GM12878 (cell line): ENCODE data around the gene CFAP52. TPM values are rescaled to one million over a fixed set of nuclear protein-coding genes. Genes with fewer than 3 reads are reported as not detected.

Experiments
- ASH2L ChIP-seq: fragments of 300-600, 200-600 bp; sonication (generic); IDR thresholded peaks from 2 replicates; pipeline ENCODE4 v1.6.1; 2017; ENCODE audit warnings: low read depth, mild to moderate bottlenecking, borderline replicate concordance
- ATF3 ChIP-seq: IDR thresholded peaks from 2 replicates; pipeline ENCODE4 v1.6.1; 2011; ENCODE audit warnings: low read depth, mild to moderate bottlenecking, low read length, moderate library complexity, borderline replicate concordance; ENCODE audit errors: extremely low read depth
- BHLHE40 ChIP-seq, 2 experiments: fragments of 450-650 bp in 1 of 2; IDR thresholded peaks; 2 replicates each; pipeline ENCODE4 v1.6.1; 2011 to 2017; ENCODE audit warnings: low read depth in 2 of 2, borderline replicate concordance in 1 of 2, improper control_type of control experiment in 1 of 2, low read length in 1 of 2, mild to moderate bottlenecking in 1 of 2
- BRCA1 ChIP-seq: IDR thresholded peaks from 2 replicates; pipeline ENCODE4 v1.6.1; 2011; ENCODE audit warnings: low read depth, low read length, improper control_type of control experiment
- CHD1 ChIP-seq: IDR thresholded peaks from 2 replicates; pipeline ENCODE4 v1.6.1; 2012; ENCODE audit warnings: low read depth, low read length, improper control_type of control experiment
- E2F4 ChIP-seq: IDR thresholded peaks from 2 replicates; pipeline ENCODE4 v1.6.1; 2012; ENCODE audit warnings: low read depth, low read length, improper control_type of control experiment
- EED ChIP-seq: sonication (generic); IDR thresholded peaks from 2 replicates; pipeline ENCODE4 v1.6.1; 2016; ENCODE audit warnings: antibody characterized with exemption, low read depth
- EGR1 ChIP-seq, 2 experiments: IDR thresholded peaks; 1 replicate in 1 of 2; 2 replicates in 1 of 2; pipeline ENCODE4 v1.6.1; 2011 to 2012; ENCODE audit warnings: low read depth in 2 of 2, low read length in 2 of 2, borderline replicate concordance in 1 of 2, mild to moderate bottlenecking in 1 of 2, moderate library complexity in 1 of 2
- FOXK2 ChIP-seq: fragments of 450-650 bp; IDR thresholded peaks from 2 replicates; pipeline ENCODE4 v1.6.1; 2017; ENCODE audit warnings: mild to moderate bottlenecking, moderate library complexity
- MYB ChIP-seq: fragments of 150-350 bp; IDR thresholded peaks from 2 replicates; pipeline ENCODE4 v1.6.1; 2014; ENCODE audit warnings: mild to moderate bottlenecking, low read depth, low read length, borderline replicate concordance
- NBN ChIP-seq: fragments of 450-650 bp; IDR thresholded peaks from 2 replicates; pipeline ENCODE4 v1.6.1; 2016
- POU2F2 ChIP-seq: IDR thresholded peaks from 3 replicates; pipeline ENCODE4 v1.6.1; 2011; ENCODE audit warnings: low read depth, mild to moderate bottlenecking, low read length, borderline replicate concordance
- SIN3A ChIP-seq: IDR thresholded peaks from 2 replicates; pipeline ENCODE4 v1.6.1; 2012; ENCODE audit warnings: low read depth, low read length, improper control_type of control experiment
- SIX5 ChIP-seq: IDR thresholded peaks from 2 replicates; pipeline ENCODE4 v1.6.1; 2011; ENCODE audit warnings: mild to moderate bottlenecking, low read depth, low read length, moderate library complexity; ENCODE audit not compliant: severe bottlenecking
- SUPT20H ChIP-seq: IDR thresholded peaks from 2 replicates; pipeline ENCODE4 v1.6.1; 2011; ENCODE audit warnings: low read depth, mild to moderate bottlenecking, low read length, moderate library complexity, borderline replicate concordance; ENCODE audit not compliant: control insufficient read depth
- YBX1 ChIP-seq: fragments of 450-650 bp; IDR thresholded peaks from 2 replicates; pipeline ENCODE4 v1.6.1; 2016; ENCODE audit warnings: antibody characterized with exemption
- ZNF24 ChIP-seq: fragments of 450-650 bp; IDR thresholded peaks from 2 replicates; pipeline ENCODE4 v1.6.1; 2017; ENCODE audit warnings: antibody characterized with exemption, mild to moderate bottlenecking
- polyA plus RNA-seq, 11 experiments: library from polyadenylated mRNA; depleted of rRNA in 4 of 11; unstranded in 6 of 11; stranded (reverse) in 5 of 11; fragments of >200 nt; fragmentation: Nextera tagmentation in 4 of 11; fragmentation: Illumina TruSeq in 1 of 11; extraction: Ambion mirVana in 4 of 11; extraction: Trizol in 1 of 11; gene quantifications; 1 replicate in 1 of 11; 2 replicates in 10 of 11; pipeline versions ENCODE4 v1.2.1 to v1.2.3, GENCODE V29; 2011 to 2016; ENCODE audit warnings: inconsistent platforms in 2 of 11, missing spikeins in 2 of 11, low read depth in 1 of 11
- total RNA-seq, 4 experiments: library from RNA; depleted of rRNA in 3 of 4; stranded (reverse); fragments of >200 nt in 3 of 4; fragmentation: Illumina TruSeq in 1 of 4; extraction: Trizol in 1 of 4; gene quantifications; 2 replicates each; pipeline versions ENCODE4 v1.2.1 to v1.2.3, GENCODE V29; 2013 to 2021
- TF ChIP-seq, protein P1 (sequence below): fragments of 150-350 bp; IDR thresholded peaks from 2 replicates; pipeline ENCODE4 v1.6.1; 2016; ENCODE audit warnings: low read depth, low read length
- TF ChIP-seq, protein P2 (sequence below): fragments of 450-650 bp; IDR thresholded peaks from 2 replicates; pipeline ENCODE4 v1.6.1; 2017; ENCODE audit warnings: mild to moderate bottlenecking, low read depth, inconsistent platforms; ENCODE audit not compliant: poor library complexity, severe bottlenecking

Gene CFAP52
- total and polyA plus RNA-seq, 10 of the 15 experiments (the other 5 are each of a cell fraction or from before 2014, with no cell fraction given), result 0.05 to 0.14 TPM; not detected in 8

DNA sequence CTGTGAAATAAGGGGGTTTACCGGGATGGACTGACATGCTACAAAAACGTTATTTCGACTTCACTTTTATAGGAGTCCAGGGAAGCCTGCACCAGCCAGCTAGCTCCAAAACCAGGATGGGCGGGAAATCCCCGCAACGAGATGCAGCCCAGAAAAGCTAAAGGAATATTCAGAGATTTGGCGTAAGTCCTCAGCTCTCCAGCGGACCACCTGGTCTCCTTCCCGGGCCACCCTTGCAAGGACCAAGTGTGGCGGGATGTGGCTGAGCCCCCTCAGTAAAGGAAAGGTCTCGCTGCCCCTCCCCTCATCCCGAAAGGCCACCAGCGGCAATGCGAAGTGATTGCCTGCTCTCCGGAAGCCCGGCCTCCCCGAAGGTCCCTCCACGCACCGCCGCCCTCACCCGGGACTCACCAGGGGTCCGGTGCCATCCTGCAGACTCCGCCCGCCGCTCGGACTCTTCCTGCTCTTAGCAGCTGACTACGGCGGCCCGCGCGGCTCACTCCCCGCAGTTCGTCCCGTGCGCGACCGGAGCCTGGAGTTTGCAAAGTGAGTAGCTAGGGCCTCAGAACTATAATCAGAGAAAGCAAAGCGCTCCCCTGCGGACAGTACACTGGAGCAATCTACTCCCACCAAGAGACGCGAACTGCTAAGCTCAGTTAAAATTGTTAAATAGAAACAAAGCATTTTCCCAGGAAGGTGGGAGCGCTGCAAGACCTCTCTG lies 901 bp upstream of the CFAP52 start, which contains the start of gene STX8 (continued):
- no peak for TF ChIP-seq EED
- no peak for TF ChIP-seq ASH2L
- TF ChIP-seq, protein P1, sequence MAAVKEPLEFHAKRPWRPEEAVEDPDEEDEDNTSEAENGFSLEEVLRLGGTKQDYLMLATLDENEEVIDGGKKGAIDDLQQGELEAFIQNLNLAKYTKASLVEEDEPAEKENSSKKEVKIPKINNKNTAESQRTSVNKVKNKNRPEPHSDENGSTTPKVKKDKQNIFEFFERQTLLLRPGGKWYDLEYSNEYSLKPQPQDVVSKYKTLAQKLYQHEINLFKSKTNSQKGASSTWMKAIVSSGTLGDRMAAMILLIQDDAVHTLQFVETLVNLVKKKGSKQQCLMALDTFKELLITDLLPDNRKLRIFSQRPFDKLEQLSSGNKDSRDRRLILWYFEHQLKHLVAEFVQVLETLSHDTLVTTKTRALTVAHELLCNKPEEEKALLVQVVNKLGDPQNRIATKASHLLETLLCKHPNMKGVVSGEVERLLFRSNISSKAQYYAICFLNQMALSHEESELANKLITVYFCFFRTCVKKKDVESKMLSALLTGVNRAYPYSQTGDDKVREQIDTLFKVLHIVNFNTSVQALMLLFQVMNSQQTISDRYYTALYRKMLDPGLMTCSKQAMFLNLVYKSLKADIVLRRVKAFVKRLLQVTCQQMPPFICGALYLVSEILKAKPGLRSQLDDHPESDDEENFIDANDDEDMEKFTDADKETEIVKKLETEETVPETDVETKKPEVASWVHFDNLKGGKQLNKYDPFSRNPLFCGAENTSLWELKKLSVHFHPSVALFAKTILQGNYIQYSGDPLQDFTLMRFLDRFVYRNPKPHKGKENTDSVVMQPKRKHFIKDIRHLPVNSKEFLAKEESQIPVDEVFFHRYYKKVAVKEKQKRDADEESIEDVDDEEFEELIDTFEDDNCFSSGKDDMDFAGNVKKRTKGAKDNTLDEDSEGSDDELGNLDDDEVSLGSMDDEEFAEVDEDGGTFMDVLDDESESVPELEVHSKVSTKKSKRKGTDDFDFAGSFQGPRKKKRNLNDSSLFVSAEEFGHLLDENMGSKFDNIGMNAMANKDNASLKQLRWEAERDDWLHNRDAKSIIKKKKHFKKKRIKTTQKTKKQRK, result no peak
- no peak for TF ChIP-seq SUPT20H
- TF ChIP-seq FOXK2, result no peak
- no peak; the same call in 2 of the 3 replicates for TF ChIP-seq POU2F2
- TF ChIP-seq SIN3A, result peak; percentile 94
- no peak for TF ChIP-seq BRCA1
- TF ChIP-seq ATF3, result no peak
- no peak for TF ChIP-seq EGR1 (IDR thresholded peaks at IDR 0.05; ENCODE audit: borderline replicate concordance in 1 of 2, low read depth in 2 of 2, low read length in 2 of 2)
- TF ChIP-seq MYB, result no peak
- TF ChIP-seq E2F4, result no peak
- no peak for TF ChIP-seq ZNF24
- TF ChIP-seq, protein P2, sequence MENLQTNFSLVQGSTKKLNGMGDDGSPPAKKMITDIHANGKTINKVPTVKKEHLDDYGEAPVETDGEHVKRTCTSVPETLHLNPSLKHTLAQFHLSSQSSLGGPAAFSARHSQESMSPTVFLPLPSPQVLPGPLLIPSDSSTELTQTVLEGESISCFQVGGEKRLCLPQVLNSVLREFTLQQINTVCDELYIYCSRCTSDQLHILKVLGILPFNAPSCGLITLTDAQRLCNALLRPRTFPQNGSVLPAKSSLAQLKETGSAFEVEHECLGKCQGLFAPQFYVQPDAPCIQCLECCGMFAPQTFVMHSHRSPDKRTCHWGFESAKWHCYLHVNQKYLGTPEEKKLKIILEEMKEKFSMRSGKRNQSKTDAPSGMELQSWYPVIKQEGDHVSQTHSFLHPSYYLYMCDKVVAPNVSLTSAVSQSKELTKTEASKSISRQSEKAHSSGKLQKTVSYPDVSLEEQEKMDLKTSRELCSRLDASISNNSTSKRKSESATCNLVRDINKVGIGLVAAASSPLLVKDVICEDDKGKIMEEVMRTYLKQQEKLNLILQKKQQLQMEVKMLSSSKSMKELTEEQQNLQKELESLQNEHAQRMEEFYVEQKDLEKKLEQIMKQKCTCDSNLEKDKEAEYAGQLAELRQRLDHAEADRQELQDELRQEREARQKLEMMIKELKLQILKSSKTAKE, result no peak
- peak; percentile 18 for TF ChIP-seq SIX5
- TF ChIP-seq CHD1, result no peak
- TF ChIP-seq BHLHE40 (IDR thresholded peaks at IDR 0.05; ENCODE audit: borderline replicate concordance in 1 of 2, low read depth in 2 of 2, low read length in 1 of 2), result peak; percentile 89 to 97; a peak in 3 of 4 replicates
- 0 out of 2 replicates have a peak, but pooled peaks have one; percentile 32 for TF ChIP-seq NBN
- no peak for TF ChIP-seq YBX1
